ENCODE results near the gene POLR1B. TPM values are rescaled to one million over a fixed set of nuclear protein-coding genes. Genes with fewer than 3 reads are reported as not detected.

The POLR1B gene
- total and polyA plus RNA-seq, 2 of the 13 experiments (the other 11 are each of a cell fraction or from before 2014, with no cell fraction given): 18.3 to 46.0 TPM

DNA sequence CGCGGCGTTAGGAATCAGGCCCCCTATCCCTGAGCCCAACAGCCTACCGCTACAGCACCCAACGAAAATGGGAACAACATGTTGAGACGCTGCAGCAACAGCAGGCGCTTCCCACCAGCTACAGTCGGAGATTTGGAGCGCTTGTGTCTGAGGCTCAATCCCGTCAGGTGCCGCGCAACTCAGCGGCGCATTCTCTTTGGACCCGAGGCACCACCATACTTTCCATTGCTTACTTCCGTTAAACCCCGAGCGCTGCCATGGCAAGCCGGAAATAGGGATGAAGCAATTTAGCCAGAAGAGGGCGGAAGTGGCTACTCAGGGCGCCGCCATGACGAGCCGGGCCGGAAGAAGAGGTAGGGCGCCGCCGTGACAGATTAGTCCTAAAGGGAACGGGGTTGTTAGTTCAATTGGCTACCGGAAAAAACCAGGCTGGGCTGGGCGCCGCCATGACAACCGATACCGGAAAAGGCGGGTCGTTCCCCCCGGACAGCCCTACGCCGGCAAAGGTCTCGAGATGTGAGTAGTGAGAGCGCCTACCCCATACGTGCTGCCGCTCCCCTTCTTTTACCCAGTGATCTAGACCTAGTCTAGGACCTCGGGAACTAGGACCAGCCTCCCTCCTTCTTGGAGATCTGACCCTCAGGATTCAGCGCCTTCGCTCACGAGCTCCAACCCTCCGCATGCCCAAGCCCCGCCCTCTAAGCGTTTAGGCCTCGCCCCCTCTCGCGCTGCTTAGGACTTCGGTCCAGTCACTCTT lies 42.0 kb downstream of the POLR1B start, which contains the start of gene CHCHD5 (continued):
- TF ChIP-seq, protein P1, sequence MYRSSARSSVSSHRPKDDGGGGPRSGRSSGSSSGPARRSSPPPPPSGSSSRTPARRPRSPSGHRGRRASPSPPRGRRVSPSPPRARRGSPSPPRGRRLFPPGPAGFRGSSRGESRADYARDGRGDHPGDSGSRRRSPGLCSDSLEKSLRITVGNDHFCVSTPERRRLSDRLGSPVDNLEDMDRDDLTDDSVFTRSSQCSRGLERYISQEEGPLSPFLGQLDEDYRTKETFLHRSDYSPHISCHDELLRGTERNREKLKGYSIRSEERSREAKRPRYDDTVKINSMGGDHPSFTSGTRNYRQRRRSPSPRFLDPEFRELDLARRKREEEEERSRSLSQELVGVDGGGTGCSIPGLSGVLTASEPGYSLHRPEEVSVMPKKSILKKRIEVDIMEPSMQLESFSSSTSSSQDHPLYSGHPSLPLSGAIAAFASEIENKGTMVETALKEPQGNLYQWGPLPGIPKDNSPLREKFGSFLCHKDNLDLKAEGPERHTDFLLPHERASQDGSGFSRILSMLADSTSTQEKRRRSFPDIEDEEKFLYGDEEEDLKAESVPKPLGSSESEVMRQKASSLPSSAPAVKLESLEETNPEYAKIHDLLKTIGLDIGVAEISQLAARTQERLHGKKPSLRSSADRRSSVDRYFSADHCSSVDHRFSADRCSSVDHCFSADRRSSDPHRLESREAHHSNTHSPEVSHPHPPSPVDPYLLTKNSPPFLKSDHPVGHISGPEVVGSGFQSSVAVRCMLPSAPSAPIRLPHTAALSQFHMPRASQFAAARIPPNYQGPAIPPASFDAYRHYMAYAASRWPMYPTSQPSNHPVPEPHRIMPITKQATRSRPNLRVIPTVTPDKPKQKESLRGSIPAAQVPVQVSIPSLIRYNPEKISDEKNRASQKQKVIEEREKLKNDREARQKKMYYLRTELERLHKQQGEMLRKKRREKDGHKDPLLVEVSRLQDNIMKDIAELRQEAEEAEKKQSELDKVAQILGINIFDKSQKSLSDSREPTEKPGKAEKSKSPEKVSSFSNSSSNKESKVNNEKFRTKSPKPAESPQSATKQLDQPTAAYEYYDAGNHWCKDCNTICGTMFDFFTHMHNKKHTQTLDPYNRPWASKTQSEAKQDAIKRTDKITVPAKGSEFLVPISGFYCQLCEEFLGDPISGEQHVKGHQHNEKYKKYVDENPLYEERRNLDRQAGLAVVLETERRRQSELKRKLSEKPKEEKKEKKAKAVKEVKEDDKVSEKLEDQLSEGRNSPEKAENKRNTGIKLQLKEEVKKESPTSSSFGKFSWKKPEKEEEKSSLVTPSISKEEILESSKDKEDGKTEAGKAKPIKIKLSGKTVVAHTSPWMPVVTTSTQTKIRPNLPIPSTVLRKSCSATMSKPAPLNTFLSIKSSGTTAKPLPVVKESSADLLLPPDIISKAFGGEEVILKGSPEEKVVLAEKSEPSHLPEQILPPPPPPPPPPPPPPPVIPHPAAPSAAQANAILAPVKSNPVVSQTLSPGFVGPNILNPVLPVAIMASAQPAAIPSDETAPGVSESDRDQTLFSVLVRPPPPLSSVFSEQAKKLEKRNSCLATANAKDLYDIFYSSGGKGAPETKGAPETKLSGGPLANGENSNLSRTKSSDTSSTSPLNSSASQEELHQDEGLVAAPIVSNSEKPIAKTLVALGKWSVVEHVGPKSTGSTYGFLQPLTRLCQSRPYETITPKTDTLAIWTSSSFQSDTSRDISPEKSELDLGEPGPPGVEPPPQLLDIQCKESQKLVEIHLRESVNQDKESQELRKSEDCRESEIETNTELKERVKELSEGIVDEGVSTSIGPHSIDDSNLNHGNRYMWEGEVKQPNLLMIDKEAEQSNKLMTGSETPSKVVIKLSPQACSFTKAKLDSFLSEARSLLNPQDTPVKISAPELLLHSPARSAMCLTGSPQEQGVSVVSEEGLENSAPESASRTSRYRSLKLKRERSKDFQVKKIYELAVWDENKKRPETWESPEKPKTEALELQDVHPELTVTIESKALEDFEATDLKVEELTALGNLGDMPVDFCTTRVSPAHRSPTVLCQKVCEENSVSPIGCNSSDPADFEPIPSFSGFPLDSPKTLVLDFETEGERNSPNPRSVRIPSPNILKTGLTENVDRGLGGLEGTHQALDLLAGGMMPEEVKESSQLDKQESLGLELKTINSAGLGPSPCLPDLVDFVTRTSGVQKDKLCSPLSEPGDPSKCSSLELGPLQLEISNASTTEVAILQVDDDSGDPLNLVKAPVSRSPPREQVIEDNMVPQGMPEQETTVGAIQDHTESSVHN (CRISPR knock-in tag; IDR thresholded peaks at IDR 0.05): peak; percentile 93
- TF ChIP-seq NRL (CRISPR knock-in tag; IDR thresholded peaks at IDR 0.05; ENCODE audit: borderline replicate concordance) (peak; percentile 97), ZNF329 (CRISPR knock-in tag; IDR thresholded peaks at IDR 0.05; ENCODE audit: low read depth) (peak; percentile 54; the same call in 1 of the 2 replicates), MYNN (CRISPR knock-in tag; IDR thresholded peaks at IDR 0.05; ENCODE audit: low read depth) (peak; percentile 61; the same call in 1 of the 2 replicates), HDAC2 (CRISPR knock-in tag; IDR thresholded peaks at IDR 0.05) (peak; percentile 84; the same call in 1 of the 2 replicates), ZNF839 (CRISPR knock-in tag; IDR thresholded peaks at IDR 0.05; ENCODE audit: borderline replicate concordance) (0 out of 2 replicates have a peak, but pooled peaks have one; percentile 65)
- TF ChIP-seq, protein P2, sequence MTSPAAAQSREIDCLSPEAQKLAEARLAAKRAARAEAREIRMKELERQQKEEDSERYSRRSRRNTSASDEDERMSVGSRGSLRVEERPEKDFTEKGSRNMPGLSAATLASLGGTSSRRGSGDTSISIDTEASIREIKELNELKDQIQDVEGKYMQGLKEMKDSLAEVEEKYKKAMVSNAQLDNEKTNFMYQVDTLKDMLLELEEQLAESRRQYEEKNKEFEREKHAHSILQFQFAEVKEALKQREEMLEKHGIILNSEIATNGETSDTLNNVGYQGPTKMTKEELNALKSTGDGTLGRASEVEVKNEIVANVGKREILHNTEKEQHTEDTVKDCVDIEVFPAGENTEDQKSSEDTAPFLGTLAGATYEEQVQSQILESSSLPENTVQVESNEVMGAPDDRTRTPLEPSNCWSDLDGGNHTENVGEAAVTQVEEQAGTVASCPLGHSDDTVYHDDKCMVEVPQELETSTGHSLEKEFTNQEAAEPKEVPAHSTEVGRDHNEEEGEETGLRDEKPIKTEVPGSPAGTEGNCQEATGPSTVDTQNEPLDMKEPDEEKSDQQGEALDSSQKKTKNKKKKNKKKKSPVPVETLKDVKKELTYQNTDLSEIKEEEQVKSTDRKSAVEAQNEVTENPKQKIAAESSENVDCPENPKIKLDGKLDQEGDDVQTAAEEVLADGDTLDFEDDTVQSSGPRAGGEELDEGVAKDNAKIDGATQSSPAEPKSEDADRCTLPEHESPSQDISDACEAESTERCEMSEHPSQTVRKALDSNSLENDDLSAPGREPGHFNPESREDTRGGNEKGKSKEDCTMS (CRISPR knock-in tag; conservative IDR thresholded peaks at IDR 0.05): peak; percentile 55; the same call in 1 of the 2 replicates
- TF ChIP-seq, protein P3, sequence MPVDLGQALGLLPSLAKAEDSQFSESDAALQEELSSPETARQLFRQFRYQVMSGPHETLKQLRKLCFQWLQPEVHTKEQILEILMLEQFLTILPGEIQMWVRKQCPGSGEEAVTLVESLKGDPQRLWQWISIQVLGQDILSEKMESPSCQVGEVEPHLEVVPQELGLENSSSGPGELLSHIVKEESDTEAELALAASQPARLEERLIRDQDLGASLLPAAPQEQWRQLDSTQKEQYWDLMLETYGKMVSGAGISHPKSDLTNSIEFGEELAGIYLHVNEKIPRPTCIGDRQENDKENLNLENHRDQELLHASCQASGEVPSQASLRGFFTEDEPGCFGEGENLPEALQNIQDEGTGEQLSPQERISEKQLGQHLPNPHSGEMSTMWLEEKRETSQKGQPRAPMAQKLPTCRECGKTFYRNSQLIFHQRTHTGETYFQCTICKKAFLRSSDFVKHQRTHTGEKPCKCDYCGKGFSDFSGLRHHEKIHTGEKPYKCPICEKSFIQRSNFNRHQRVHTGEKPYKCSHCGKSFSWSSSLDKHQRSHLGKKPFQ (CRISPR knock-in tag; IDR thresholded peaks at IDR 0.05; ENCODE audit: insufficient replicate concordance): peak; percentile 88
- TF ChIP-seq, protein P4, sequence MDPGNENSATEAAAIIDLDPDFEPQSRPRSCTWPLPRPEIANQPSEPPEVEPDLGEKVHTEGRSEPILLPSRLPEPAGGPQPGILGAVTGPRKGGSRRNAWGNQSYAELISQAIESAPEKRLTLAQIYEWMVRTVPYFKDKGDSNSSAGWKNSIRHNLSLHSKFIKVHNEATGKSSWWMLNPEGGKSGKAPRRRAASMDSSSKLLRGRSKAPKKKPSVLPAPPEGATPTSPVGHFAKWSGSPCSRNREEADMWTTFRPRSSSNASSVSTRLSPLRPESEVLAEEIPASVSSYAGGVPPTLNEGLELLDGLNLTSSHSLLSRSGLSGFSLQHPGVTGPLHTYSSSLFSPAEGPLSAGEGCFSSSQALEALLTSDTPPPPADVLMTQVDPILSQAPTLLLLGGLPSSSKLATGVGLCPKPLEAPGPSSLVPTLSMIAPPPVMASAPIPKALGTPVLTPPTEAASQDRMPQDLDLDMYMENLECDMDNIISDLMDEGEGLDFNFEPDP (CRISPR knock-in tag; conservative IDR thresholded peaks at IDR 0.05): 0 out of 2 replicates have a peak, but pooled peaks have one; percentile 36
- TF ChIP-seq, protein P5, sequence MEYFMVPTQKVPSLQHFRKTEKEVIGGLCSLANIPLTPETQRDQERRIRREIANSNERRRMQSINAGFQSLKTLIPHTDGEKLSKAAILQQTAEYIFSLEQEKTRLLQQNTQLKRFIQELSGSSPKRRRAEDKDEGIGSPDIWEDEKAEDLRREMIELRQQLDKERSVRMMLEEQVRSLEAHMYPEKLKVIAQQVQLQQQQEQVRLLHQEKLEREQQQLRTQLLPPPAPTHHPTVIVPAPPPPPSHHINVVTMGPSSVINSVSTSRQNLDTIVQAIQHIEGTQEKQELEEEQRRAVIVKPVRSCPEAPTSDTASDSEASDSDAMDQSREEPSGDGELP (IDR thresholded peaks at IDR 0.05; ENCODE audit: borderline replicate concordance, low read depth): peak; percentile 21; the same call in 1 of the 2 replicates

Measured in HepG2 (cell line).